HEK293 (cell line): Measurements from ENCODE around the gene RASL11A.

Experiments used
- CTCF ChIA-PET: fragments of 350-600 bp; formaldehyde crosslinking; extraction: SDS; loops from one replicate; lab custom pipeline; 2021; ENCODE audit warnings: antibody characterized with exemption; lab: Yijun Ruan, JAX
- POLR2A ChIA-PET: fragments of 300-600 bp; formaldehyde crosslinking; extraction: SDS; loops from one replicate; lab custom pipeline; 2020; ENCODE audit warnings: antibody characterized with exemption, inconsistent platforms; lab: Yijun Ruan, JAX
- H3K27ac ChIP-seq: fragments of 200-500 bp; sonication (Bioruptor generic); 2 replicates; pipeline ENCODE4 v1.5.1; 2014; ENCODE audit warnings: low read depth, low read length, control low read depth, inconsistent platforms; ENCODE audit errors: extremely low read depth
- H3K36me3 ChIP-seq, 2 experiments: fragments of 200-500 bp in 1 of 2; sonication (Bioruptor generic) in 1 of 2; 1 replicate in 1 of 2; 2 replicates in 1 of 2; pipeline ENCODE4 v1.5.1; 2014 to 2017; ENCODE audit warnings: inconsistent platforms in 2 of 2, low read length in 2 of 2; ENCODE audit not compliant: control insufficient read depth in 2 of 2, insufficient read depth in 1 of 2
- H3K4me1 ChIP-seq: fragments of 200-500 bp; sonication (Bioruptor generic); 2 replicates; pipeline ENCODE4 v1.5.1; 2014; ENCODE audit warnings: mild to moderate bottlenecking, low read length, inconsistent platforms; ENCODE audit not compliant: control insufficient read depth, insufficient read depth
- H3K4me3 ChIP-seq: 2 replicates; pipeline ENCODE4 v1.5.1; 2011; ENCODE audit warnings: low read depth, mild to moderate bottlenecking, control low read depth, low read length, moderate library complexity
- H3K9me3 ChIP-seq: fragments of 200-500 bp; sonication (Bioruptor generic); 2 replicates; pipeline ENCODE4 v1.5.1; 2014; ENCODE audit warnings: low read depth, low read length, inconsistent platforms; ENCODE audit not compliant: control insufficient read depth, insufficient read depth
- FEZF1 ChIP-seq: fragments of 450-650 bp; formaldehyde crosslinking; IDR thresholded peaks from 2 replicates; pipeline ENCODE4 v1.5.1; 2016; ENCODE audit warnings: missing biosample characterization, missing genetic modification characterization
- GLI4 ChIP-seq: fragments of 450-650 bp; formaldehyde crosslinking; IDR thresholded peaks from 2 replicates; pipeline ENCODE4 v1.5.1; 2016; ENCODE audit warnings: missing biosample characterization, missing genetic modification characterization
- HOXA7 ChIP-seq: sonication (generic); formaldehyde crosslinking; IDR thresholded peaks from 2 replicates; pipeline ENCODE4 v1.8.1; 2022; ENCODE audit warnings: missing genetic modification reagents, borderline replicate concordance
- HOXD13 ChIP-seq: sonication (generic); formaldehyde crosslinking; IDR thresholded peaks from 2 replicates; pipeline ENCODE4 v1.8.0; 2022; ENCODE audit warnings: missing genetic modification reagents, borderline replicate concordance
- MZF1 ChIP-seq: fragments of 450-650 bp; formaldehyde crosslinking; IDR thresholded peaks from 2 replicates; pipeline ENCODE4 v1.5.1; 2017; ENCODE audit warnings: missing biosample characterization, missing genetic modification characterization, borderline replicate concordance
- OSR2 ChIP-seq: fragments of 450-650 bp; formaldehyde crosslinking; IDR thresholded peaks from 2 replicates; pipeline ENCODE4 v1.5.1; 2016; ENCODE audit warnings: missing biosample characterization, missing genetic modification characterization
- PRDM6 ChIP-seq: fragments of 450-650 bp; formaldehyde crosslinking; IDR thresholded peaks from 2 replicates; pipeline ENCODE4 v1.5.1; 2017; ENCODE audit warnings: missing biosample characterization, missing genetic modification characterization
- ZBTB17 ChIP-seq: fragments of 450-650 bp; formaldehyde crosslinking; IDR thresholded peaks from 2 replicates; pipeline ENCODE4 v1.5.1; 2016; ENCODE audit warnings: missing biosample characterization, missing genetic modification characterization
- ZFHX2 ChIP-seq: fragments of 450-650 bp; formaldehyde crosslinking; conservative IDR thresholded peaks from 2 replicates; pipeline ENCODE4 v1.5.1; 2016; ENCODE audit warnings: missing biosample characterization, missing genetic modification characterization
- ZNF10 ChIP-seq: fragments of 450-650 bp; formaldehyde crosslinking; IDR thresholded peaks from 2 replicates; pipeline ENCODE4 v1.5.1; 2017; ENCODE audit warnings: missing biosample characterization, missing genetic modification characterization
- ZNF112 ChIP-seq: fragments of 450-650 bp; formaldehyde crosslinking; IDR thresholded peaks from 2 replicates; pipeline ENCODE4 v1.5.0; 2017; ENCODE audit warnings: missing biosample characterization, missing genetic modification characterization
- ZNF2 ChIP-seq: fragments of 450-650 bp; formaldehyde crosslinking; IDR thresholded peaks from 2 replicates; pipeline ENCODE4 v1.5.1; 2016; ENCODE audit warnings: missing biosample characterization, missing genetic modification characterization
- ZNF214 ChIP-seq: fragments of 450-650 bp; formaldehyde crosslinking; IDR thresholded peaks from 2 replicates; pipeline ENCODE4 v1.5.1; 2017; ENCODE audit warnings: missing biosample characterization, mild to moderate bottlenecking, missing genetic modification characterization, borderline replicate concordance
- ZNF221 ChIP-seq: fragments of 450-650 bp; formaldehyde crosslinking; IDR thresholded peaks from 2 replicates; pipeline ENCODE4 v1.5.1; 2017; ENCODE audit warnings: missing biosample characterization, missing genetic modification characterization, borderline replicate concordance
- ZNF776 ChIP-seq: fragments of 450-650 bp; formaldehyde crosslinking; IDR thresholded peaks from 2 replicates; pipeline ENCODE4 v1.5.0; 2017; ENCODE audit warnings: missing biosample characterization, missing genetic modification characterization, borderline replicate concordance
- TF ChIP-seq, protein P1 (sequence below): fragments of 450-650 bp; formaldehyde crosslinking; IDR thresholded peaks from 2 replicates; pipeline ENCODE4 v1.5.1; 2016; ENCODE audit warnings: missing biosample characterization, missing genetic modification characterization
- TF ChIP-seq, protein P2 (sequence below): fragments of 450-650 bp; formaldehyde crosslinking; IDR thresholded peaks from 2 replicates; pipeline ENCODE4 v1.5.1; 2016; ENCODE audit warnings: missing biosample characterization, missing genetic modification characterization

Gene RASL11A

DNA sequence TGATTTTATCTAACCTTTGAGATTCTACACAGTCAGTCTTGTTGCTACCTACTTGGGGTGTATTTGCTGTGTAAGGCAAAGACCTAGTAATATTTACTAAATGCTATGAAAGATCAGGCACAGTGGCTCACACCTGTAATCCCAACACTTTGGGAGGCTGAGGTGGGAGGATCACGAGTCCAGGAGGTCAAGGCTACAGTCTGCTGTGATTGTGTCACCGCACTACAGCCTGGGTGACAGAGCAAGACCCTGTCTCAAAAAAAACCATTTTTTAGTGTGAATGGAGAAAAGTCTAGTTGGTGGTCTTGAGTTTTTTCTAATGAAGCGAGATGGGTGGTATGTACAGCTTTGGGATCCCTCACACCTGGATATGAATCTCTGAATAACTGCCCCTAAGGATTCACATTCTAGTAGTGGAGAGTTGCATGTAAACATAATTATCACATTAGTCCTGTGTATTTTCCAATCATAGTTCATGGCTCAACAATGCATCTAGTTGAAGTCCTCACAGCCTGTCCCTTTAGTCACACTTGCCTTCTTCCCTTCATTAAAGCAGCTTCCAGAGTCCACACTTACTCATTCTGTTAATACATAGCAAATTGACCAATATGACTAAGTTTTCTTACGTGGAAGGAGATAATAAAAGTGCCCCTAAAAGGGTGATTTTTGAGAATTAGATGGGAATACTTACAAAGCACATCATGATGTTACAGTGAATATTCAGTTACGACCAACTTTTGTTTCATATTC lies 11.8 kb upstream of the RASL11A start:
- Histone ChIP-seq H3K4me3 (no peak overlapping the region), H3K9me3 (no peaks in the 10 kb centered on the region), H3K36me3 (peaks cover 13 to 75% of the 10 kb centered on the region in 2 experiments; a peak in 2 of 3 replicates), H3K27ac (no peak overlapping the region), H3K4me1 (peaks cover 3% of the 10 kb centered on the region; the same call in 1 of the 2 replicates)
- CTCF ChIA-PET: interaction anchor here (0.7 kb wide), 1 partner anchor 12 kb away, joined by 3 read pairs; the partner anchor contains the start of gene RASL11A
- POLR2A ChIA-PET: interaction anchor here (1.0 to 3.2 kb wide), 3 partner anchors 12 to 89 kb away, joined by 3 to 8 read pairs (median 4); partner anchors contain the start of gene RASL11A
- TF ChIP-seq MZF1 (tag by site-specific recombination) (peak; percentile 31; the same call in 1 of the 2 replicates), ZNF776 (no peak)

- ChIA-PET CTCF (no interaction called here), POLR2A (interaction anchor here (3.2 kb wide), 1 partner anchor 11 kb away, joined by 8 read pairs; the partner anchor contains the start of gene RASL11A)
- H3K36me3 ChIP-seq: peaks cover 7 to 65% of the 10 kb centered on the region in 2 experiments; a peak in 2 of 3 replicates
- H3K27ac ChIP-seq: no peak overlapping the region
- TF ChIP-seq ZFHX2 (tag by site-specific recombination) (peak; percentile 26; the same call in 1 of the 2 replicates), ZNF112 (tag by site-specific recombination) (no peak), ZNF214 (tag by site-specific recombination) (no peak), GLI4 (tag by site-specific recombination) (no peak), ZBTB17 (tag by site-specific recombination) (peak; percentile 54), ZNF221 (tag by site-specific recombination) (no peak), ZNF2 (no peak)
- TF ChIP-seq, protein P1, sequence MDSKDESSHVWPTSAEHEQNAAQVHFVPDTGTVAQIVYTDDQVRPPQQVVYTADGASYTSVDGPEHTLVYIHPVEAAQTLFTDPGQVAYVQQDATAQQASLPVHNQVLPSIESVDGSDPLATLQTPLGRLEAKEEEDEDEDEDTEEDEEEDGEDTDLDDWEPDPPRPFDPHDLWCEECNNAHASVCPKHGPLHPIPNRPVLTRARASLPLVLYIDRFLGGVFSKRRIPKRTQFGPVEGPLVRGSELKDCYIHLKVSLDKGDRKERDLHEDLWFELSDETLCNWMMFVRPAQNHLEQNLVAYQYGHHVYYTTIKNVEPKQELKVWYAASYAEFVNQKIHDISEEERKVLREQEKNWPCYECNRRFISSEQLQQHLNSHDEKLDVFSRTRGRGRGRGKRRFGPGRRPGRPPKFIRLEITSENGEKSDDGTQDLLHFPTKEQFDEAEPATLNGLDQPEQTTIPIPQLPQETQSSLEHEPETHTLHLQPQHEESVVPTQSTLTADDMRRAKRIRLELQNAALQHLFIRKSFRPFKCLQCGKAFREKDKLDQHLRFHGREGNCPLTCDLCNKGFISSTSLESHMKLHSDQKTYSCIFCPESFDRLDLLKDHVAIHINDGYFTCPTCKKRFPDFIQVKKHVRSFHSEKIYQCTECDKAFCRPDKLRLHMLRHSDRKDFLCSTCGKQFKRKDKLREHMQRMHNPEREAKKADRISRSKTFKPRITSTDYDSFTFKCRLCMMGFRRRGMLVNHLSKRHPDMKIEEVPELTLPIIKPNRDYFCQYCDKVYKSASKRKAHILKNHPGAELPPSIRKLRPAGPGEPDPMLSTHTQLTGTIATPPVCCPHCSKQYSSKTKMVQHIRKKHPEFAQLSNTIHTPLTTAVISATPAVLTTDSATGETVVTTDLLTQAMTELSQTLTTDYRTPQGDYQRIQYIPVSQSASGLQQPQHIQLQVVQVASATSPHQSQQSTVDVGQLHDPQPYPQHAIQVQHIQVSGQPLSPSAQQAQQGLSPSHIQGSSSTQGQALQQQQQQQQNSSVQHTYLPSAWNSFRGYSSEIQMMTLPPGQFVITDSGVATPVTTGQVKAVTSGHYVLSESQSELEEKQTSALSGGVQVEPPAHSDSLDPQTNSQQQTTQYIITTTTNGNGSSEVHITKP (tag by site-specific recombination): peak; percentile 52
- TF ChIP-seq, protein P2, sequence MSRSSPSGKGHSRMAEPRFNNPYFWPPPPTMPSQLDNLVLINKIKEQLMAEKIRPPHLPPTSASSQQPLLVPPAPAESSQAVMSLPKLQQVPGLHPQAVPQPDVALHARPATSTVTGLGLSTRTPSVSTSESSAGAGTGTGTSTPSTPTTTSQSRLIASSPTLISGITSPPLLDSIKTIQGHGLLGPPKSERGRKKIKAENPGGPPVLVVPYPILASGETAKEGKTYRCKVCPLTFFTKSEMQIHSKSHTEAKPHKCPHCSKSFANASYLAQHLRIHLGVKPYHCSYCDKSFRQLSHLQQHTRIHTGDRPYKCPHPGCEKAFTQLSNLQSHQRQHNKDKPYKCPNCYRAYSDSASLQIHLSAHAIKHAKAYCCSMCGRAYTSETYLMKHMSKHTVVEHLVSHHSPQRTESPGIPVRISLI (tag by site-specific recombination): no peak
- H3K4me1 ChIP-seq: peaks cover 3% of the 10 kb centered on the region; the same call in 1 of the 2 replicates
- no peaks in the 10 kb centered on the region for H3K9me3 ChIP-seq
- H3K4me3 ChIP-seq: no peak overlapping the region
Measured at GRCh38 chr13:27259831-27260230, 10.8 kb upstream of the RASL11A start.

- peaks cover 3 to 49% of the 10 kb centered on the region in 2 experiments; a peak in 1 of 3 replicates for H3K36me3 ChIP-seq
- no peak overlapping the region for H3K27ac ChIP-seq
- H3K9me3 ChIP-seq: no peaks in the 10 kb centered on the region
- CTCF ChIA-PET: interaction anchor here (0.7 kb wide), 1 partner anchor 78 kb away, joined by 3 read pairs; no protein-coding TSS in a partner anchor
- no peak for TF ChIP-seq HOXA7 (CRISPR knock-in tag)
- TF ChIP-seq PRDM6 (tag by site-specific recombination): peak; percentile 14; the same call in 1 of the 2 replicates
- peak; percentile 16; the same call in 1 of the 2 replicates for TF ChIP-seq OSR2 (tag by site-specific recombination)
- TF ChIP-seq HOXD13 (CRISPR knock-in tag): no peak
- 0 out of 2 replicates have a peak, but pooled peaks have one; percentile 15 for TF ChIP-seq ZNF10 (tag by site-specific recombination)
- TF ChIP-seq FEZF1 (tag by site-specific recombination): peak; percentile 89
- POLR2A ChIA-PET: no interaction called here
- no peak overlapping the region for H3K4me3 ChIP-seq
- peaks cover 3% of the 10 kb centered on the region; the same call in 1 of the 2 replicates for H3K4me1 ChIP-seq
Measured at GRCh38 chr13:27261396-27261795, 9.2 kb upstream of the RASL11A start.
